GM12878 (cell line): ENCODE data around the gene SLC66A1.

Experiments
- CTCF ChIP-seq, 3 experiments: IDR thresholded peaks in 2 of 3; conservative IDR thresholded peaks in 1 of 3; 2 replicates each; pipeline ENCODE4 v1.5.1; 2011; ENCODE audit warnings: low read depth in 3 of 3, low read length in 3 of 3, mild to moderate bottlenecking in 3 of 3, control low read depth in 2 of 3, moderate library complexity in 2 of 3, inconsistent platforms in 1 of 3, mixed read lengths in 1 of 3; ENCODE audit not compliant: control insufficient read depth in 2 of 3, insufficient read depth in 1 of 3; ENCODE audit errors: extremely low read depth in 1 of 3
- SMC3 ChIP-seq: IDR thresholded peaks from 2 replicates; pipeline ENCODE4 v1.6.1; 2011; ENCODE audit warnings: low read length, improper control_type of control experiment, borderline replicate concordance
- ZNF592 ChIP-seq: fragments of 450-650 bp; IDR thresholded peaks from 2 replicates; pipeline ENCODE4 v1.6.1; 2017; ENCODE audit warnings: mild to moderate bottlenecking, moderate library complexity

- no peak for TF ChIP-seq CTCF (IDR thresholded peaks at IDR 0.05 in 2 of 3, conservative IDR thresholded peaks at IDR 0.05 in 1 of 3; ENCODE audit: control insufficient read depth in 2 of 3, extremely low read depth in 1 of 3, insufficient read depth in 1 of 3, low read depth in 3 of 3, low read length in 3 of 3)
- TF ChIP-seq SMC3, result no peak
- no peak for TF ChIP-seq ZNF592
These were observed 12.5 kb downstream of the SLC66A1 start for GRCh38 chr1:19324665-19324990.
